ELR (cell line): Measurements from ENCODE around the gene CNKSR1.

ENCODE experiments used
- DNase-seq: peaks from one replicate; pipeline ENCODE4 v3.0.0-alpha.2; 2015; ENCODE audit warnings: low read depth

Gene CNKSR1

DNA sequence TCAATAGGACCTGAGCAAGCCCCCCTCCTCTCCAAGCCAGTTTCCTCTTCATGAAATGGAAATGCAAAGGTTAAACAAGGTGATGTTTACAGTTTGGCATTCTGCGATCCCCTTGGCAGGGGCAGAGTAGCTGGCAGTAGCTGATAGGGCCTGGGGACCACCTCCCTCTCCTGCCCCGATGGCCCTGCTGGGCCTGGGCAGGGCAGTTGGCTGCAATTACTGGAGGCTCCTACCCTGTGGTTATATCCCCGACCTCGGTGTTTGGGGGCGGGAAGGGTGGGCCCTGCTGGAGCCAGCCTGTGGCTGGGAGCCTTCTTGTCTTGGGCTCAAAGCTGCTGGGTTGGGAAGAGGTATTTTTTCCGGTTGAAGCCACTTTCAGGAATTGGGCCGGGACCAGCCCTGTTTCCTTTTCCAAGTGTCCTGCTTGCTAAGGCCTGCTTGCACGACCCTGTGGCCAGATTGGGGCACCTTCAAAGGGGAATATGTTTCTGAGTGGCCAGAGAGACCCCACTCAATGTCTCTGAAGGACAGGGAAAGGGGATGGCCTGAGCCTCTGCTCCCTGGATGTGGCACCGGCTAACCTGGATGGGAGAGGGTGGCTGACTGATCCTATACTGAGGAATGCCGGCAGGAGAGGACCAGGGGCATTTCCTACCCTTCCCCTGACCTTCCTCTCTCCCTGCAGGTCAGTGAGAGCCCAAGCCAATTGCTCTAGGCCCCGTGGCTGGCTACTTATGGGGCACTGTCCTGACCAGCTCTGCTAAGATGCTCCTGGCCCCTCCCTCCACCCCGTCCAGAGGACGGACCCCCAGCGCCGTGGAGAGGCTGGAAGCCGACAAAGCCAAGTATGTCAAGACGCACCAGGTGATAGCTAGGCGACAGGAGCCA is 16.5 kb upstream of the CNKSR1 start:
- DNase-seq, result no peak

DNA sequence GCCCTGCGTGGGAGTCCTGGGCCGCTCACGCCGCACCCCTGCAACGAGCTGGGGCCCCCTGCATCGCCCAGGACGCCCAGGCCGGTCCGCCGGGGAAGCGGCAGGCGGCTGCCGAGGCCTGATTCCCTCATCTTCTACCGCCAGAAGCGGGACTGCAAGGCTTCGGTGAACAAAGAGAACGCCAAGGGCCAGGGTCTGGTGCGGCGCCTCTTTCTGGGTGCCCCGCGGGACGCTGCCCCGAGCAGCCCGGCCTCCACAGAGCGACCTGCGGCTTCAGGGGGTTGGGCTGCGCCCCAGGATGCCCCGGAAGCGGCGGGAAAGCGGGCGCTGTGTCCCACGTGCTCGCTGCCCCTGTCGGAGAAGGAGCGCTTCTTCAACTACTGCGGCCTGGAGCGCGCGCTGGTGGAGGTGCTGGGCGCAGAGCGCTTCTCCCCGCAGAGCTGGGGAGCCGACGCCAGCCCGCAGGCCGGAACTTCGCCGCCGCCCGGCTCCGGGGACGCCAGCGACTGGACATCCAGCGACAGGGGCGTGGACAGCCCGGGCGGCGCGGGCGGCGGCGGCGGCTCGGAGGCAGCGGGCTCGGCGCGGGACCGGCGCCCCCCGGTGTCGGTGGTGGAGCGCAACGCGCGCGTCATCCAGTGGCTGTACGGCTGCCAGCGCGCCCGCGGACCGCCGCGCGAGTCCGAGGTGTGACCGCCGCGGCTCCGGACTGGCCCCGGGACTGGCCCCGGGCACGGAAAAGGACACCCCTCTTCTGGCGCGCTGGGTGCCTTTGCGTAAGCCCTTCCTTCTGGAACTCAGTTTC is 15.7 kb upstream of the CNKSR1 start:
- peak; percentile 62 for DNase-seq

DNA sequence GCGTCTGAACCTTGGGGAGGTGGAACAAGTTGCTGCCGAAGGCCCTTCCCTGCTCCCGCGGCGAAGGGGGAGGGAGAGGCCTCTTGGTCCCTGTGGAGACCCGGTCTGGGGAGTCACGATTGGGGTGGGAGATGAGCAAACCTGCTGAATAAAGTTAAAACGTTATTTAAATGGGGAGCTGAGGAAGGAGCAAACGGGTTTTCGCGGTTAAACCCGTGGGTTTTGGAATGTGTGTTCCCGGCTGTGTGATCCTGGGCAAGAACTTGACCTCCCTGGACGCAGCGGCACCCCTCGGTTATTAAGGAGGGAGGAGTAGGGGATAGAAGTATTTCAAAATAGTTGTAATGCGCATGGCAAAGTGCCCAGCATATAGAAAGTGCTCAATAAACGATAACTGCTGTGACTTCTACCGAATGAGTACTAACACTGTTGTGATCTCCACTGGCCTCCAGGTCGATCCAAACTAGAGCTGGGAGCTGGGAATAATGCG is 15.0 kb upstream of the CNKSR1 start:
- no peak for DNase-seq

DNA sequence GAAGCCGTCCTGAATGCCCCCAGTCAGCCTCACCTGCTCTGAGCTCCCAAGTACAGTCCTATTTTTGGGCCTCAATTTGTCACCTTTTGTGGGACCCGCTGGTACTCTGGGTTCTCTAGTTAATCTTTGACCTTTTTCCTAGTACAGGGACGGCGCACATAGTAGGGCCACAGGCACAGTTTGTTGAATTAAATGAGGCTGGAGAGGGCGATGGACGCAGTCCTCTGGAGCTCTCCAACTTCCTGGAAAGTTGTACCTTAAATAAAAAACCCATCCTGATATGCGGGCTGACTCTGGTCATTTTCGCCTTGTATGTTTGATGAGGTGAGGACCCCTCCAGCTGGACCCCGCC is 13.6 kb upstream of the CNKSR1 start:
- no peak for DNase-seq

- DNase-seq, result peak; percentile 48
Measured at GRCh38 chr1:26164036-26164860, 13.0 kb upstream of the CNKSR1 start.

- no peak for DNase-seq
Measured at GRCh38 chr1:26164861-26165842, 12.1 kb upstream of the CNKSR1 start.

- no peak for DNase-seq
Measured at GRCh38 chr1:26166719-26167281, 10.5 kb upstream of the CNKSR1 start.

DNA sequence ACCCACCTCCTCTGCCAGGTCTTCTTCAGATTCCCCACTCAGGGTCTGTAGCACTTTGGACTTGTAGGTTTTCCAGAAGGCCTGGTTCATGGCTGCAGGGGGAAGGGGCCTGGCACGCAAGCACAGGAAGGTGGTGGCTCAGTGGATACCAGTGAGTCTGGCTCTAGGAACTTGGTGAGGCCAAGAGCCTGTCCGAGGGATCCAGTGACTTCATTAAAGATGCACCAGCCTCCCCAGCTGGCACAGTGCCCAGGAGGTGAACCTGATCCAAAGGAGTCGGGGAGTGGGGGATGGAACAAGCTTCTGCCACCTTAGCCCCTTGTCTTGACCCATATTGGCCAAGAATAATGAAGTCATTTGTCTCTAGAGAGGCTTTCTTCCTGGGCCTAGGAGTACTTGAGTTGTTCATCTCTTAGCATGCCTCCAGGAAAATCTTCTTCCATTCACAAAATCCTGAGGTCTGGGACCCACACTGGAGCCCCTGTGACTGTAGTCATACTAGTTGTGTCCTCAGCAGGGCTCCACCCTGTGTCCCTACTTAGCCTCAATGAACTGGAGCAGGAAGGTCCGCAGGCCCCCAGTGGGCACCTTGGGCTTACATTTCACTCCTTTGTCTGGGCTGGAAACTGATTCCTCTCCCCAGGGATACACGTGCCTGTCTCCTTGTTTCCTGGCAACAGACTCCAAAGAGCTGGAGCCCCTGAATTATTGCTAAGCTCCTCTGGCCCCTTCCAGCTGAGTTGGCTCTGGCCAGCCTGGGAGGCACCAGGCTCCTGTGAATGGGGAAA is 8.7 kb upstream of the CNKSR1 start, which contains the start of gene C1orf232:
C1orf232 (minus strand) TSS at position 554 of the 788 bp plus-strand sequence; CDS start at position 90, 464 bp downstream.
- DNase-seq, result no peak

DNA sequence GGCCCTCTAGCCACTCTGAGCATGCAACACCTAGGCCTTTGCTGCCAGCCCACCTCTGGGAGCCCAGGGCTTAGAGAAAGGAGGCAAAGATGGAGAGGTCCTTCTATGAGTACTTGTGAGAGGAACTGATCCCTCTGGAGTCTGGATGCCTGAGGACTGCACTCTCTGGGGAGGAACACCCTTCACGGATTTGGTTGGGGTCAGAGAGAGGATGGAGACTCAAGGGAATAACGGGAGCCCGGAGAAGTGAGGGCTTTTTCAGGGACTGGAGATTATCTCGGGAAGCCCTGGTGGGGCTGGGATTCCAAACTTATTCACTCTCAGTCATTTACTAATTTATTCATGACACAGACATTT is 8.1 kb upstream of the CNKSR1 start:
- no peak for DNase-seq

GRCh38 chr1:26169669-26170471 is 7.4 kb upstream of the CNKSR1 start, which contains the start of gene ZNF593:
TSS of gene ZNF593 (plus strand) at chr1:26169908. CDS start at chr1:26169984, 76 bp downstream.
- DNase-seq, result peak; percentile 93

DNA sequence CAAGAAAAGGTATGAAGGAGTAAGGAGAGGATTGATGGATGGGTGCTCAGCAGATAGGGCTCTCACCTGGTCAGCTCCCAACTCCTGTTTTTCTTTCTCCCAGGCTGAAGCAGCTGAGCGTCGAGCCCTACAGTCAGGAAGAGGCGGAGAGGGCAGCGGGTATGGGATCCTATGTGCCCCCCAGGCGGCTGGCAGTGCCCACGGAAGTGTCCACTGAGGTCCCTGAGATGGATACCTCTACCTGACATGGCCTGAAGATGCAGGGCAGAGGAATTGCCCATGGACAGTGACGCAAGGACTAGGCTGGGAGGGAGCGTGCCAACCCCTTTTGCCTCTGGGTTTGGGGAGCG is 6.8 kb upstream of the CNKSR1 start:
- DNase-seq, result no peak

DNA sequence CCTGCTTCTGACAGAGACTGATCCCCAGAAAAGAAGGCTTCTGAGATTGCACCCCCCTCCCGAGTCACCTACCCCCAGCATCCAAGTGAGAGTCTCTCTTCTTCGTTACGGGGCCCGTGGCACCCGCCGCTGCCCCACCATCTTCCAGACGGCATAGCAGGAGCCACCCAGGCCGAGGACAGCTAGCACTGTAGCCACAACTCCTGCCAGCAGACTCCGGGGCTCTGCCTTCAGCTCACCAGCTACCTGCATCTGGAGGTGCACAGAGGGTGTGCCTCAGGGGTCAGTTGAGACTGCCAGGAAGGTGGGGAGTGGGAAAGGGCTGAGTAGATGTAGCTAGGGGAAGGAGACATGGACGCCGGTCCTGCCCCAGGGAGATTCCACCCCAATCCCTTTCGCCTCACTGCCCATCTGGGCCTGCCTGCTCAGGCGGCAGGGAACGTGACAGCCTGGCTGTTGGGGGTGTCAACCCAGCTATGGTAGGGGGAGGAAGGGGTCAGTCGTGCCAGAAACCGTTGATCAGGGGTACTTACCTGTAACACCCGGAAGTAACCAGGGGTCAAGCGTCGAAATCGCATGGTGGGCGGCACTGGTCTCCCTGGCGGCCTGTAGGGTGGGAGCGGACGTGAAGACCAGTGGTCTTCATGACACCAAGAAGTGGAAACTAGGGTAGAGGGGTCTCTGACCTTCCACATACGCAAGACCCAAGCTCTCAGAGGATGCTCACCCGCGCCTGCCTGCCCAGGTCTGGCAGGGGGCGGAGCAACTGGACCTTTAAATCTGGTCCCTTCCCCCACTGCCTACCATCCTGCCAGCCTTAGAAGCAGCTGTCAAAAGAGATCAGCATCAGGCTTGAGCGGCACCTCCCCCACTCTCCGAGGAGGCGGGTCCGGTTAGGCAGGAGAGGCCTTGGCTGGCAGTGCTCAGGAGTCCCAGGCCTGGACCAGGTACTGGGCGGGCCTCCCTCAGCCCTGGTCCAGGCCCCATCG is 5.9 kb upstream of the CNKSR1 start, which contains the start of gene ZNF593OS:
ZNF593OS (minus strand) TSS at position 749 of the 989 bp plus-strand sequence; CDS start at position 578, 171 bp downstream.
- no peak for DNase-seq

- DNase-seq, result no peak
Measured at GRCh38 chr1:26175346-26175745, 1.9 kb upstream of the CNKSR1 start.

GRCh38 chr1:26180010-26180506 is 2.8 kb downstream of the CNKSR1 start:
- no peak for DNase-seq

DNA sequence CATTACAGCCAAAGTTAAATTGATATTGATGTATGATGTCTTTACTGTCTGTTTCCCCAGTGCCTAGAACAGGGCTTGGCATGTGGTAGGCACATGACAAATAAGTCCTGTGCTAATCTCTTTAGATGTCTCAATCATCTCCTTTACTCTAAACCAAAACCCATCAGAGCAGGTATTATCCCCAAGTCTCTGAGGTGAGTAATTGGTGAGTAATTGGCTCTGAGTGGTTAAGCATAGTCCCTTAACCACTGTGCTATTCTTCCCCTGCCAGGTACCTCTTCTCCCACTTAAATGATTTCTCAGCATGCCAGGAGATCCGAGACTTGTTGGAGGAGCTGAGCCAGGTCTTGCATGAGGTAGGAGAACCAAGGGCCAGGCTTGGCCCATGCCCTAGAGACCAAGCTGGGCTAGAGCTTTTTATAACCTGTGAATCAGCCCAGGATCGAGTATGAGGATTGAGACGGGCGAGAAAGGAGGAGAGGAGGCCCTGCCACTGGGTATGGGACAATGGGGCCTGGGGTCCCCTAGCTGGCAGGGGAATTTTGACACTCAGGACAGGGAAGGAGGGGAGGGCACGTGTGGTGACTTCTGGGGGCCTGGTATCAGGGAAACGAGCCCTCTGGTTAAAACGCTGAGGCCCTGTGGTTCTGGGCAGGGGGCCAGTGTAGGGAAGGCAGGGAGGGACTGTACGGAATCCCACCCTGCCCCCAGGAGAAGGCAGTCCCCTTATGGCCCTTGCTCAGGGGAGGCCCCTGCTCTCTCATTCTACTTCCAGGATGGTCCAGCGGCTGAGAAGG is 4.5 kb downstream of the CNKSR1 start:
- peak; percentile 47 for DNase-seq

DNA sequence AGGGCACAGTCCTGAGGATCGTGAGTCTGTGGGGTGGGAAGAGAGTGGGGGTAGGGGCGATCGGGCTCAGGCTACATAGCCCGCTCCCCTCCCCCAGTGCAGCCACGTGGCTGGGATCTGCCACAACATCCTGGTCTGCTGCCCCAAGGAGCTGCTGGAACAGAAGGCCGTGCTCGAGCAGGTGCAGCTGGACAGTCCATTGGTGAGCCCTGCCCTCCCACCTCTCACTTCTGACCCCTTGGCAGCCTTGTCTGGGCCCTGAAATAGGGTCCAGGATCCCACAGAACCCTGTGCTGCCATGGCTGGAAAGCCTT is 5.0 kb downstream of the CNKSR1 start:
- no peak for DNase-seq

DNA sequence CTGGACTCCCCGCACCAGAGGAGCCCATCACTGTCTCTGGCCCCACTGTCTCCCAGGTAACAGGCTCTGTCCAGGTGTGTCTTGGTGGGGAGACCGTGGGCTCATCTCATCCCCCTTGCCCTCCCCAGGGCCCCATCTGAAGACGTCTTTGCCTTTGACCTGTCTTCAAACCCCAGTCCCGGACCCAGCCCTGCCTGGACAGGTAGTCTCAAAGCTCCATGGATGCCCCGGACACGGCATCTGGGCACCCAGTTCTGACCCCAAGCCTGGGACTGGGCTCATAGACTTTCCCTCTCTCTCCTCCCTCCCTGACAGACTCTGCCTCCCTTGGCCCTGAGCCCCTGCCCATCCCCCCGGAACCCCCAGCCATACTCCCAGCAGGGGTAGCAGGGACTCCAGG is 6.8 kb downstream of the CNKSR1 start:
- no peak for DNase-seq
